Brain microvascular endothelial cell (primary cell): ENCODE measurements around the gene NAV1.

Experiments
- DNase-seq: peaks from one replicate; pipeline ENCODE4 v3.0.0-alpha.2; 2020
- H3K27ac ChIP-seq: fragments of 250-450 bp; sonication (Bioruptor Pico); 2 replicates; pipeline ENCODE4 v1.5.1; 2020; ENCODE audit warnings: mild to moderate bottlenecking, moderate library complexity
- H3K27me3 ChIP-seq: fragments of 250-450 bp; sonication (Bioruptor Pico); replicated peaks from 2 replicates; pipeline ENCODE4 v1.5.1; 2020; ENCODE audit warnings: mild to moderate bottlenecking
- H3K36me3 ChIP-seq: fragments of 250-450 bp; sonication (Bioruptor Pico); replicated peaks from 2 replicates; pipeline ENCODE4 v1.5.1; 2020; ENCODE audit warnings: mild to moderate bottlenecking
- H3K4me3 ChIP-seq: 2 replicates; pipeline ENCODE4 v1.5.1; 2011; ENCODE audit warnings: low read depth, mild to moderate bottlenecking, control low read depth, low read length, moderate library complexity
- CTCF ChIP-seq: IDR thresholded peaks from 2 replicates; pipeline ENCODE4 v1.5.1; 2011; ENCODE audit warnings: low read depth, mild to moderate bottlenecking, moderate library complexity, low read length, control low read depth, inconsistent platforms; ENCODE audit errors: missing control alignments
- in situ Hi-C: cut with HindIII; loops from 2 replicates; pipeline ENCODE4 v1.10.0; 2017; ENCODE audit warnings: low sequenced_read_pairs, low pct_ligation_motif_present

NAV1 gene

GRCh38 chr1:201493757-201494617 is 44.9 kb upstream of the NAV1 start:
- Histone ChIP-seq H3K27me3 (no peaks in the 10 kb centered on the region), H3K27ac (peak overlapping the region; percentile 55), H3K36me3 (peaks cover 84% of the 10 kb centered on the region), H3K4me3 (no peak overlapping the region)
- TF ChIP-seq CTCF: no peak
- peak; percentile 57 for DNase-seq
- in situ Hi-C loops: no loop called here

GRCh38 chr1:201495551-201496295 is 43.2 kb upstream of the NAV1 start:
- no peaks in the 10 kb centered on the region for H3K27me3 ChIP-seq
- H3K4me3 ChIP-seq: no peak overlapping the region
- no peak for TF ChIP-seq CTCF
- in situ Hi-C loops: no loop called here
- peak overlapping the region; percentile 20 for H3K27ac ChIP-seq
- DNase-seq: no peak
- H3K36me3 ChIP-seq: peaks cover 87% of the 10 kb centered on the region

- in situ Hi-C loops: no loop called here
- no peak for DNase-seq
- no peak overlapping the region for H3K4me3 ChIP-seq
- H3K27me3 ChIP-seq: no peaks in the 10 kb centered on the region
- no peak for TF ChIP-seq CTCF
- H3K36me3 ChIP-seq: peaks cover 90% of the 10 kb centered on the region
- peak overlapping the region; percentile 20 for H3K27ac ChIP-seq
Observed at GRCh38 chr1:201496296-201496690, 42.6 kb upstream of the NAV1 start.

- in situ Hi-C loops: no loop called here
- H3K4me3 ChIP-seq: no peak overlapping the region
- no peak for TF ChIP-seq CTCF
- no peak for DNase-seq
- H3K36me3 ChIP-seq: peaks cover 87% of the 10 kb centered on the region
- no peak overlapping the region for H3K27ac ChIP-seq
- no peaks in the 10 kb centered on the region for H3K27me3 ChIP-seq
Observed at GRCh38 chr1:201497935-201498509, 40.9 kb upstream of the NAV1 start.

- Histone ChIP-seq H3K4me3 (no peak overlapping the region), H3K36me3 (peaks cover 82% of the 10 kb centered on the region), H3K27me3 (no peaks in the 10 kb centered on the region), H3K27ac (no peak overlapping the region)
- in situ Hi-C loops: no loop called here
- peak; percentile 5 for TF ChIP-seq CTCF
- DNase-seq: no peak
Observed at GRCh38 chr1:201498621-201499020, 40.3 kb upstream of the NAV1 start.
